PFSK-1 (cell line): Measurements from ENCODE around the gene EXD3.

Experiments
- FOXP2 ChIP-seq: optimal IDR thresholded peaks from 2 replicates; pipeline ENCODE3; 2011; ENCODE audit warnings: borderline replicate concordance, control low read depth, inconsistent platforms; ENCODE audit not compliant: insufficient read depth; ENCODE audit errors: extremely low read length, extremely low read depth
- POLR2AphosphoS5 ChIP-seq: IDR thresholded peaks from 2 replicates; pipeline ENCODE4 v1.6.1; 2012; ENCODE audit warnings: low read depth, mild to moderate bottlenecking, control low read depth, low read length, moderate library complexity
- TAF1 ChIP-seq: IDR thresholded peaks from 2 replicates; pipeline ENCODE4 v1.6.1; 2012; ENCODE audit warnings: low read length, control low read depth, borderline replicate concordance; ENCODE audit not compliant: insufficient read depth
- TF ChIP-seq, protein P1 (sequence below), 2 experiments: IDR thresholded peaks; 2 replicates each; pipeline versions ENCODE4 v1.6.1 to v1.8.0; 2011 to 2012; ENCODE audit warnings: low read depth in 2 of 2, low read length in 2 of 2, control low read depth in 1 of 2, inconsistent platforms in 1 of 2, mild to moderate bottlenecking in 1 of 2, moderate library complexity in 1 of 2; ENCODE audit not compliant: insufficient read depth in 1 of 2

DNA sequence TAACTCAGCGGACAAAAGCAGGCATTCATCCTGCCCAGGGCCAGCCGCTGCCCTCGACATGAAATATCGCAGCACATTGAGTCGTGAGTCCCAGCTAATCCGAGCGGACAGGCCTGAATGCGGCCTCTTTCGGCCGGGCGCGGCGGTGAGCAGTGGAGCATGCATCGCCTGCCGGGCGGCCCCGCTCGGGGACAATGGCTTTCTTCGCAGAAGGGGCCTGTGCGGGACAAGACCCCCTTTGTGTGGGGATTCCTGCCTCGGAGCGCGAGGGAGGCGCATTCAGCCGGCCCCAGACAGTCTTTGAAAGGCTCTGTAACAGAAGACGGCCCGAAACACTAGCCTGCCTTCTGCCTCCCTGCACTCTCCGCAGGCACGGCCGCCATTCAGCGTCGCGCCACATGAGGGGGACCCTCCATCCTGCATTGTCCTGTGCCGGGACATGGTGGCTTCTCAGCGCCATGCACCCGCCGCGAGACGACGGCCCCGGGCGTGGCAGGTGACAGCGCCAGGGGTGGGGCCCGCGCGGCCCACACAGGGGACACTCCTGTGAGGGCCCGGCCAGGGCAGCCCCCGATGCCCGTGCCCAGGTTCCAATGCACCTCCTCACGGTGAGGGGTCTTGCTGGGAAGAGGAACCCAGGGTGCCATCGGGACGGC, 52.0 kb downstream of the EXD3 start:
- TF ChIP-seq POLR2AphosphoS5 (no peak), TAF1 (no peak), FOXP2 (no peak)
- TF ChIP-seq, protein P1, sequence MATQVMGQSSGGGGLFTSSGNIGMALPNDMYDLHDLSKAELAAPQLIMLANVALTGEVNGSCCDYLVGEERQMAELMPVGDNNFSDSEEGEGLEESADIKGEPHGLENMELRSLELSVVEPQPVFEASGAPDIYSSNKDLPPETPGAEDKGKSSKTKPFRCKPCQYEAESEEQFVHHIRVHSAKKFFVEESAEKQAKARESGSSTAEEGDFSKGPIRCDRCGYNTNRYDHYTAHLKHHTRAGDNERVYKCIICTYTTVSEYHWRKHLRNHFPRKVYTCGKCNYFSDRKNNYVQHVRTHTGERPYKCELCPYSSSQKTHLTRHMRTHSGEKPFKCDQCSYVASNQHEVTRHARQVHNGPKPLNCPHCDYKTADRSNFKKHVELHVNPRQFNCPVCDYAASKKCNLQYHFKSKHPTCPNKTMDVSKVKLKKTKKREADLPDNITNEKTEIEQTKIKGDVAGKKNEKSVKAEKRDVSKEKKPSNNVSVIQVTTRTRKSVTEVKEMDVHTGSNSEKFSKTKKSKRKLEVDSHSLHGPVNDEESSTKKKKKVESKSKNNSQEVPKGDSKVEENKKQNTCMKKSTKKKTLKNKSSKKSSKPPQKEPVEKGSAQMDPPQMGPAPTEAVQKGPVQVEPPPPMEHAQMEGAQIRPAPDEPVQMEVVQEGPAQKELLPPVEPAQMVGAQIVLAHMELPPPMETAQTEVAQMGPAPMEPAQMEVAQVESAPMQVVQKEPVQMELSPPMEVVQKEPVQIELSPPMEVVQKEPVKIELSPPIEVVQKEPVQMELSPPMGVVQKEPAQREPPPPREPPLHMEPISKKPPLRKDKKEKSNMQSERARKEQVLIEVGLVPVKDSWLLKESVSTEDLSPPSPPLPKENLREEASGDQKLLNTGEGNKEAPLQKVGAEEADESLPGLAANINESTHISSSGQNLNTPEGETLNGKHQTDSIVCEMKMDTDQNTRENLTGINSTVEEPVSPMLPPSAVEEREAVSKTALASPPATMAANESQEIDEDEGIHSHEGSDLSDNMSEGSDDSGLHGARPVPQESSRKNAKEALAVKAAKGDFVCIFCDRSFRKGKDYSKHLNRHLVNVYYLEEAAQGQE (IDR thresholded peaks at IDR 0.05; ENCODE audit: insufficient read depth in 1 of 2, low read depth in 2 of 2, low read length in 2 of 2), result no peak
